GM21529 (cell line): ENCODE measurements around the gene ULK4.
"Not testable (repeated sequence)": the region's sequence is repeated elsewhere in the genome, so short reads cannot be mapped to it uniquely, and the experiment has no call there.

Experiments used
- ATAC-seq: cut with Tn5 transposase; IDR thresholded peaks from one replicate; pipeline ENCODE4 v1.9.1; 2021; ENCODE audit not compliant: unreplicated experiment

ULK4 gene

DNA sequence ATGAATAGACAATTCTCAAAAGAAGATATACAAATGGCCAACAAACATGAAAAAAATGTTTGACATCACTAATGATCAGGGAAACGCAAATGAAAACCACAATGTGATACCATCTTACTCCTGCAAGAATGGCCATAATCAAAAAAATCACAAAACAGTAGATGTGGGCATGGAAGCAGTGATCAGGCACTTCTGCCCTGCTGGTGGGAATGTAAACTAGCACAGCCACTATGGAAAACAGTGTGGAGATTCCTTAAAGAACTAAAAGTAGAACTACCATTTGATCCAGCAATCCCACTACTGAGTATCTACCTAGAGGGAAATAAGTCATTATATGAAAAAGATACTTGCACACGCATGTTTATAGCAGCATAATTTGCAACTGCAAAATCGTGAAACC, 677.0 kb downstream of the ULK4 start:
- not testable (repeated sequence) for ATAC-seq

- no peak for ATAC-seq
Measured at GRCh38 chr3:41277790-41278465, 684.0 kb downstream of the ULK4 start.

DNA sequence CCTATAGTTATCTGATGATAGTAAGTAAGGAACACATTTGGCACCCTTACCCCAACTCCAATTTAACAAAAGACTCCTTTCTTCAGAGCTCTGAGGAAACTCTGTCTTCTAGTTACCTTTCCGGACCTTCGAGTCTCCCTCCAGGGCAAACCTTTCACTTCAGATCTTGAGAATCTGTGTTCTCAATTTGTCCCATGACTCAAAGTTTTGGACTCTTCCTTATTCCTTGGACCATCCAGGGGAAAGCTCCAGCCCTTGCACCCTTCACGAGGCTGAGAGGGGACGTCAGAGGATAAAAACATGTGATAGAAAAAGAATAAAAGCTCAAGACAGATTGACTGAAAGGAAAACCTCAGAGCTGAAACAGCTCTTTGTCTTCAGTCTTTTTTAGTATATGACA, 685.7 kb downstream of the ULK4 start:
- no peak for ATAC-seq

DNA sequence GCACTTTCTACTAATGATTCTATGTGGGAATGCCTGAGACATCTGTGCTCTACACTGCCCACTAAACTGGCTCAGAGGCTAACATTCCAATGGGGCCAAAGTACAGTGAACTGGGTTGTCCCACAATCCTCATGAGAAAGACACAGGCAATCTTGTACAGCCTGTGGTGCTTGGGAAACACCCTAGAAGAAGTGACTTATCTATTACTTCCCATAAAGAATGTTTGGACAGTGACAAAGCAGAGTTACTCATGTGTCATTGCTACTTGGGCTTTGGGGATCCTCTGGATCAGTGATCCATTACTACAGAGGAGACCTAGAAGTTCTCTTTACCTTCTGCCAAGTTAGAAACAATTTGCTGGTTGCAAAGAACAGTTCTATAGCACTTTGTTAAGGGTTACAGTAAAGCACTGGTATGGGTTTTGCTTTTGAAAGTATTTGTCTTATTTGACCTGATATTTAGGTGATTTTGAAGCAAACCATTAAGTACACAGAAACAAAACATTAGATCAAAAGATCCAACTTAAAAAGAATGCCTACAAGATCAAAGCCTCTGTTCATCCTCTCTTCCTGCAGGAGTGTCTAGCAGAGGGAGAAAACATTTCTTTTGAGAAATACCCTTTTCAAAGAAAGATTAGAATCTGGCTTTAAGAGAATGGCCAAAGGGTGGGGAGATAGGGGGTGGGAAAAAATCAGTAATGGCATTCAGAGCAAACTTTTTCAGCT, 686.8 kb downstream of the ULK4 start:
- no peak for ATAC-seq

DNA sequence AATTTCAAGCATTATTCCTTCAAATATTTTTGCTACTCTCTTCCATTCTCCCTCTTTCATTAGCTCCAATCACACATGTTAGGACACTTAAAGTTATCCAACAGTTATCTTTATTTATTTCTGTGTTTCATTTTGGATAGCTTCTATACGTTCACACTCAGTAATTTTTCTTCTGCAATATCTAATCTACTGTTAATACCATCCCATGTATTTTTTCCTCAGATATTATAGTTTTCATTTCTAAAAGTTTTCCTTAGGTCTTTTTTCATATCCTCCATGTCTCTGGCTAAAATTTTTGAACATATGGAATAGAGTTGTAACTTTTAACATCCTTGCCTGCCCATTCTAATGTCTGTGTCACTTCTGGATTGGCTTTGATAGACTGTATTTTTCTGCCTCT, 689.2 kb downstream of the ULK4 start:
- ATAC-seq: no peak

DNA sequence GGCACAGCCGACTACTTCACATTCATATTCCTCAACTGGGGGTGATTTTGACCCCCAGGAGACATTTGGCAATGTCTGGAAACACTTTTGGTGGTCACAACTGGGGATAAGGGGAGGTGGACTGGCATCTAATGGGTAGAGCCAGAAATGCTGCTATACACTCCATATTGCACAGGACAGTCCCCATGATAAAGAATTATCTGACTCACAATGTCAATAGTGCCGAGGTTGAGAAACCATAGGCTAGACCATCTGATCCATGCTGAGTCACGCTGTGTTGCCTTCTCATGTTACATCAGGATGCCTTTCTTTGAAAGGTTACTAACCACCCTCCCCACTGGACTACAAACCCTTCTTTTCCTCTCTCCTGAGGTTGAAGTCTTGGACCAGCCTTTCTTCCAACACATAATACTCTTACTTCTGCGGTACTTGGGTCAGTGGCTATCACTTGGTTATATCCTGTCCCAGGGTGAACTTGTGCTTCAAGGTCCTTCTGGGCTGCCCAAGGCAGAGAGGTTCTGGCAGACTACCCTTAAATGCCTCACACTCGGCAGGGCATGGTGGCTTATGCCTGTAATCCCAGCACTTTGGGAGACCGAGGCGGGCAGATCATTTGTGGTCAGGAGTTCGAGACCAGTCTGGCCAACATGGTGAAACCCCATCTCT, 693.8 kb downstream of the ULK4 start:
- ATAC-seq: no peak

GRCh38 chr3:41265823-41266273, 696.1 kb downstream of the ULK4 start:
- no peak for ATAC-seq

DNA sequence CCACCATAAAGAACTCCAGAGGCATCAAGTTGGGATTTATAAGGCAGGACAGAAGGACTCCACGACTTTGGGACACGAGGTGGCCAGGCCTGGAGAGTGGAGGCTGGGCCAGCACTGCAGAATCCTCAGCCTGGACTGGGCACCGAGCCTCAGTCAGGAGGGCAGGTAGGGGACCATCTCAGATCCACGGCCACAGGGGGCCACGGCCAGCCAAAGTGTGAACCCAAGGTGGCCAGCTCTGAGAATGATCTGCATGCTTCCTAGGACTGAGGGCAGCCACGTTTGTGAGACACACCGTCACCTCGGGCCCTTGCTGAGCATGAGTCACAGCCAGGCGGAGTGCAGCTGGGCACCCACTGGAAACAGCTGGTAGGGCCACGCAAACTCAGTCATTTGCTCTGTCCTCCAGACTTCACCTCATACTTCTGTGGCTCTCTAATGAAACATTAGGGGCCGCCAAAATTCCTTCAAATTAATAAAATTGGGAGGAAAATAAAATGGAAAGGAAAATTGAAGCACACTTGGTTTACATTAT, 696.8 kb downstream of the ULK4 start:
- no peak for ATAC-seq

GRCh38 chr3:41260063-41260450, 701.8 kb downstream of the ULK4 start:
- no peak for ATAC-seq

GRCh38 chr3:41259449-41260062, 702.3 kb downstream of the ULK4 start:
- no peak for ATAC-seq

- ATAC-seq: no peak
Measured at GRCh38 chr3:41258239-41258800, 703.6 kb downstream of the ULK4 start.

GRCh38 chr3:41251593-41251992, 710.3 kb downstream of the ULK4 start:
- ATAC-seq: no peak

DNA sequence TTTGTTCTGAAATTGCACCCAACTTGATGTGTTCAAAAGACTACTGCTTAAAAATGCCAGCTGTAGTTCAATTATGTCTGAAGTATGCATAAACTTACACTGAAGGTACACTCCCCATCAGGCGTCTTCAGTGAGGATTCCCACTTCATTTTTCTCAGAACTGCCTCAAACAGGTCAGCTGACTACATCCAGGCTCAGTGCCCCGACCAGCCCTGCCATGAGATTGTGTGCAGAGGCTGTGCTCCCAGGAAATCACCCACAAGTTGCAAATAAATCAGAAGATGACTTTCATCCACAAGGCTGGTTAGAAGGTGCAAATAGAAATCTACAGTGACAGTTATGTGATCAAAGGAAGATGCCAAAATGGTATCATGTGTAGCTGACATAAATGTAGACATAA, 711.1 kb downstream of the ULK4 start:
- ATAC-seq: no peak

DNA sequence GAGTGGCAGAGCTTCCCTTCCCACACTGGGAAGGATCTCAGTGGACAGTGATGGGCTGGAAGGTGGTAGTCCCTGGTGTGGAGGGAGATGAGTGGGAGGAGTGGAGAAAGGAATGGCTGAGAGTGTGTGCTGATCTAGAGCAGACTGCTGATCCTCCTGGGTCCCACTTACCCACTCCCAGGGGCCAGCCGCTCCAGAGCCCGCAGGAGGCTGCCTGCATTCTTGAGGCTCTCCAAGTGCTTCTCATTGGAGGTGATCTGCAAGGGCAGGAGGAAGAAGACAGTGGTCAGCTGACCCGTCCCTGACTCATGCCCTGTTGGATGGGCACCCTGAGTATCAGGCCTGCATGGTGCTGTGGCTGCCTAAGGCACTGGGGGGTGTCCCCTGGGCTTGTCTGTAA, 712.6 kb downstream of the ULK4 start:
- ATAC-seq: no peak

- ATAC-seq: no peak
Measured at GRCh38 chr3:41248525-41248924, 713.4 kb downstream of the ULK4 start.

DNA sequence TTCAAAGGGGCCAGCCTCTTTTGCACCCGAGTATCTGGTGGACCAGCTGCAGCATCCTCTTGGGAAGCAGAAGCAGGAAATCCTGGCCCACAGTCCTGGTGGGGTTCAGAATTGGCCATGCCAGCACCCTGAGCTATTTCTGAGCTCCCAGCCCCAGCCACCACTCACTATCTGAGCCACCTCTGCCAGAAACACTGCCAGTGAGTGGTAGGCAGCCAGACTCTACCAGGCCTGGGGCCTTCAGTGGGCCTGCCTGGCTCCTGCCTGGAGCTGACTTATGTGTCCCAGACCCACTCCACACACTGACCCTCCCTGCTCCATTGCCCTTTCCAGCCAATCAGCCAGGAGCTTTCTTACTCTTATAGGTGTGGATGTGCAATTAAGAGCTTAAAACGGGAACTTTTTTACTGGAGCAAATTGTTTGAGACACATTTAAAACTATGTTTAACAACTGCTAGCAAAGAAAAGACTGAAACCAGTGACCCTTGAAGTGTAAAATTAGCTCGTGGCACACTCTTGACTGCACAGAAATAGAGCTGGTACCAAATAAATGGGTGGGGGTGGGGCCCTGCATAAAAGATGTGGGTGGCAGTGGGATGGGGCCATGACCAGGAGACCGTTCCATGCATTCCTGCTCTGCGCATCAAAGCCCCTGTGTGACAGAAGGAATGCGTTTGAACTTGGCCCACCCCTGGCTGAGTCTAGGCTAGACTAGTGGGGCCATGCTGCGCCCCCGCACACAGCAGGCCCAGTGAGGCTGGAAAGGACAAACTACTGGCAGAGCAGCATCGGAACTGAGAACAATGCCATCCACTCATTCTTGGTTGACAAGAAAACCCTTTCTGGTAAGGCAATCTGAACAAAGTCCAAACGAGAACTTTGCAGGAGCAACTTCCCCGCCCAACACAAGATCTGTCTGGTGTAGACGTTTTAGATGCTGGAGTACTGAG, 714.6 kb downstream of the ULK4 start:
- ATAC-seq: no peak

DNA sequence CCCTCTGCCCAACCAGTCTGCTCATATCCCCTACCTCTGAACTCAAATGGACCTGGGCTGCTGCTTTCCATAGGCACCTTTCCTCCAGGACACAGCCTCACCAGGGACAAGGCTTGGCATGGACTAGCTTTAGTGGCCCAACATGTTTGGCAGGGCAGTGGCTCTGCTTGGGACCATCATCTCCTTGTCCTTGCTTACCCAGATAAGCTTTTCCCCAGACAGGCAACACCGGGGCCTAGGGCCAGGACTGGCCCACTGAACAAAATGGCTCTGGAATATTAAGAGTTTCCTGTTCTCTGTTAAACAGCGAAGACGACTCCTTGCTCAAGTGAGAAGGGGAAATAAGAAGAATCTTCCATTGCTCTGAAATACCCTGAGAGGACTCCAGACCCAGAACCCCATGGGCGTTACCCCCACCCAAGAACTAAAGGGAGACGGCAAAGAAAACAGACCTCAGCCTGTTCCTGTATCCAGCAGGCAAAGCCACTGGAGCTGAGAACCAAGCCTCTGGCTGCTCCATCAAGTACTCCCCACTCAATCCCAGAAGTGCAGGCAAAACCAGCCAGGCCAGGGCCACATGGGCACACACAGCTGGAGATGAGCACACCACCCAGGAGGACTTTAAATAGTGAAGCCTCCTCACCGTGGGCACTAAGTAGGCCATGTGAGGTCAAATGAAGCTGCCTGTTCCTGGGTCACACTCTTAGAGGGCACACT, 717.1 kb downstream of the ULK4 start:
- ATAC-seq: no peak

DNA sequence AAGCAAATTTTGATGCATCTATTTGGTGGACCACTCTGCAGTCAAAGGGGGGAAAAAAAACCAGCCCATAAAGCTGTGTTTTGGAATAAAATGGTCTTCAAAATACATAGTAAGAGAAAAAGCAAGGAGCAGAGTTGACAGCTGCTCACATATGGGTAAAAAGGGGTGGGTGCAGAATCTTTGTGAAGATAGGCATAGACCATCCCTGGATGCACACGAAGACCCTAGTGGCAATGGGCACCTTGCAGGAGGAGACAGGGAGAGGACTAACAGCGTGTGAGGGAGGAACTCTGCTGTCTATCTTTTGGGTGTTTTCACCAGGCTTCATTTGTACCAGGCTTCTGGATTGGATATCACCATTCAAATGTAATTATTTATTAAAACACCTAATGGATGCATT, 718.7 kb downstream of the ULK4 start:
- ATAC-seq: no peak

- no peak for ATAC-seq
Measured at GRCh38 chr3:41241800-41242571, 719.9 kb downstream of the ULK4 start.
